GM06990 (cell line): ENCODE data around the gene CCDC126.

ENCODE experiments used
- DNase-seq: peaks from one replicate; pipeline ENCODE4 v3.0.0-alpha.2; 2011; ENCODE audit not compliant: insufficient read length; ENCODE audit errors: extremely low read depth
- H3K27me3 ChIP-seq: replicated peaks from 2 replicates; pipeline ENCODE4 v1.6.0; 2011; ENCODE audit warnings: low read length; ENCODE audit not compliant: control insufficient read depth, insufficient read depth
- H3K36me3 ChIP-seq: 2 replicates; pipeline ENCODE4 v1.5.1; 2011; ENCODE audit warnings: low read length; ENCODE audit not compliant: control insufficient read depth, insufficient read depth
- H3K4me3 ChIP-seq: replicated peaks from 2 replicates; pipeline ENCODE4 v1.5.1; 2011; ENCODE audit warnings: low read depth, mild to moderate bottlenecking, control low read depth, low read length
- TF ChIP-seq, protein P1 (sequence below): IDR thresholded peaks from 2 replicates; pipeline ENCODE4 v1.5.1; 2011; ENCODE audit warnings: low read length, control low read depth, mild to moderate bottlenecking, inconsistent platforms; ENCODE audit not compliant: insufficient read depth, poor library complexity, severe bottlenecking

Gene CCDC126

DNA sequence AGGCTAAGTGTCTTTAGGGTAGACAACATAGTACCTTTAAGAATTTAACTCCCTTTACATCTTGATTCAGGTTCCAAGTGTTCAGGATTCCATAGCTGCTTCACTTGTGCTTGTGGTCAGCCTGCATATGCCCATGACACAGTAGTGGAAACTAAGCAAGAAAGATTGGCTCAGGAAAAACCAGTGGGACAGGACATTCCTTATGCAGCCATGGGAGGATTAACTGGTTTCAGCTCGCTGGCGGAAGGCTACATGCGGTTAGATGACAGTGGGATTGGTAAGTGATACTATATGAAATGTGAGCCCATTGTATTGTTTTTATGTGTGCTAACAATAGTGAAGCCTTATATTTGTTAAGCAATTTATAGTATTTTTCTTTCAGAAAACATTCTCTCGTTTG, 94.1 kb downstream of the CCDC126 start:
- H3K36me3 ChIP-seq, result peaks cover 2% of the 10 kb centered on the region
- no peak overlapping the region for H3K4me3 ChIP-seq
- TF ChIP-seq, protein P1, sequence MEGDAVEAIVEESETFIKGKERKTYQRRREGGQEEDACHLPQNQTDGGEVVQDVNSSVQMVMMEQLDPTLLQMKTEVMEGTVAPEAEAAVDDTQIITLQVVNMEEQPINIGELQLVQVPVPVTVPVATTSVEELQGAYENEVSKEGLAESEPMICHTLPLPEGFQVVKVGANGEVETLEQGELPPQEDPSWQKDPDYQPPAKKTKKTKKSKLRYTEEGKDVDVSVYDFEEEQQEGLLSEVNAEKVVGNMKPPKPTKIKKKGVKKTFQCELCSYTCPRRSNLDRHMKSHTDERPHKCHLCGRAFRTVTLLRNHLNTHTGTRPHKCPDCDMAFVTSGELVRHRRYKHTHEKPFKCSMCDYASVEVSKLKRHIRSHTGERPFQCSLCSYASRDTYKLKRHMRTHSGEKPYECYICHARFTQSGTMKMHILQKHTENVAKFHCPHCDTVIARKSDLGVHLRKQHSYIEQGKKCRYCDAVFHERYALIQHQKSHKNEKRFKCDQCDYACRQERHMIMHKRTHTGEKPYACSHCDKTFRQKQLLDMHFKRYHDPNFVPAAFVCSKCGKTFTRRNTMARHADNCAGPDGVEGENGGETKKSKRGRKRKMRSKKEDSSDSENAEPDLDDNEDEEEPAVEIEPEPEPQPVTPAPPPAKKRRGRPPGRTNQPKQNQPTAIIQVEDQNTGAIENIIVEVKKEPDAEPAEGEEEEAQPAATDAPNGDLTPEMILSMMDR, result no peak
- DNase-seq, result no peak
- H3K27me3 ChIP-seq, result no peaks in the 10 kb centered on the region

DNA sequence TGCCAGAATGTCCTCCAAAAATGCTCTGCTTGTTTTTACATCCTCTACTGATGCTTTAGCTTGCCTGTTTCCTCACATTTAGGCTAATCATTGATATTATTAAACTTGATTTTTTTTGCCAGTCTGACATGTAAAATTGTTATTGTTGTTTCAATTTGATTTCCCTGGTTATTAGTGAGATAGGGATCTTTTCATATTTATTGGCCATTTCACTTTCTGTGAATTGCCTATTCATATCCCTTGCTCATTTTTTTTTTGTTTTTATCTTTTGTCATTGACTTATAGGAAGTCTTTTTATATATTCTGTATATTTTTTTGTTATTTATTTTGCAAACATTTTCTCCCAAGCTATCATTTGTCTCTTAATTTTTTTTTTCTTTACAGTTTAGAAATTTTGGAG, 96.0 kb downstream of the CCDC126 start:
- TF ChIP-seq, protein P1, result no peak
- peaks cover 2% of the 10 kb centered on the region for H3K36me3 ChIP-seq
- no peaks in the 10 kb centered on the region for H3K27me3 ChIP-seq
- no peak for DNase-seq
- H3K4me3 ChIP-seq, result no peak overlapping the region
